GM18909 (cell line): ENCODE results near the gene SERTM2.

ENCODE experiments used
- ATAC-seq: cut with Tn5 transposase; IDR thresholded peaks from one replicate; pipeline ENCODE4 v1.9.1; 2021; ENCODE audit warnings: mild to moderate bottlenecking; ENCODE audit not compliant: unreplicated experiment, poor library complexity

SERTM2 gene

GRCh38 chrX:111555406-111555958 lies 44.0 kb downstream of the SERTM2 start:
- ATAC-seq = no peak

GRCh38 chrX:111560801-111561200 lies 49.4 kb downstream of the SERTM2 start:
- no peak for ATAC-seq

- no peak for ATAC-seq
Measured at GRCh38 chrX:111561851-111562250, 50.4 kb downstream of the SERTM2 start.

DNA sequence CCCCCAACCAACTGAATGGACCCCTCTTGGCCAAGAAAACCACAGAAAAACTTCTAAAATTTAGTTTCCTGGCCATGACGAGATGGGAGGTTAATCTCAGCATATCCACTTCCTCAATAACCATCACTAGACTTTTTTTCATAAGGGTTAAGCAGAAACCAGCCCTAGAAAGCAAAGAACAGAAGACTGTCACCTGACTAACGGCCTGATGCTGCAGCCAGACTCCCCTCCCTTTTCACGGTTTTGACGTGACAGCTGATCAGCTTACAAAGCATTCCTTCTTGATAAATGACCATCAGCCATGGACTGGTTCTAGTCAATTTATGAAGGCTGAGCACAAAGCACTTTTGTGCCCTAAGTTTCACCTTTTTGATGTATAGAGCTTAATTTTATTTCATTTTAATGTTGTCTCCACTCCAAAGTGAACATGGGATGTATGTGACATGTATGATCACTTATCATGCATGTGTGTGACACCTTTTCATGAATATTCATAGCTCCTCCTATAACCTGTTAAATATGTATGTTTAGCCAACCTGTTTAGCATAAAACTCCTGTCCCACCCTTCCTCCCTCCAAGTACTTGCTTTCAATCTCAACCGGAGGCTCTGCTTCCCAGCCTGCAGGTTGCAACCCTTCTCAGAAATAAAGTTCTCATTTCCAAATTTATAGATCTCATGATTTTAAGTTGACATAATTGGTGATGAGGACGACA lies 56.3 kb downstream of the SERTM2 start:
- ATAC-seq = no peak

GRCh38 chrX:111568354-111568753 lies 56.9 kb downstream of the SERTM2 start:
- ATAC-seq = no peak

GRCh38 chrX:111568817-111569216 lies 57.4 kb downstream of the SERTM2 start:
- ATAC-seq = no peak
